HG03025 (cell line): ENCODE measurements around the gene STAT3.
"Not testable (repeated sequence)": the region's sequence is repeated elsewhere in the genome, so short reads cannot be mapped to it uniquely, and the experiment has no call there.

ENCODE experiments used
- ATAC-seq: cut with Tn5 transposase; IDR thresholded peaks from one replicate; pipeline ENCODE4 v1.9.1; 2021; ENCODE audit warnings: mild to moderate bottlenecking, moderate library complexity; ENCODE audit not compliant: unreplicated experiment, low FRiP score

Gene STAT3

DNA sequence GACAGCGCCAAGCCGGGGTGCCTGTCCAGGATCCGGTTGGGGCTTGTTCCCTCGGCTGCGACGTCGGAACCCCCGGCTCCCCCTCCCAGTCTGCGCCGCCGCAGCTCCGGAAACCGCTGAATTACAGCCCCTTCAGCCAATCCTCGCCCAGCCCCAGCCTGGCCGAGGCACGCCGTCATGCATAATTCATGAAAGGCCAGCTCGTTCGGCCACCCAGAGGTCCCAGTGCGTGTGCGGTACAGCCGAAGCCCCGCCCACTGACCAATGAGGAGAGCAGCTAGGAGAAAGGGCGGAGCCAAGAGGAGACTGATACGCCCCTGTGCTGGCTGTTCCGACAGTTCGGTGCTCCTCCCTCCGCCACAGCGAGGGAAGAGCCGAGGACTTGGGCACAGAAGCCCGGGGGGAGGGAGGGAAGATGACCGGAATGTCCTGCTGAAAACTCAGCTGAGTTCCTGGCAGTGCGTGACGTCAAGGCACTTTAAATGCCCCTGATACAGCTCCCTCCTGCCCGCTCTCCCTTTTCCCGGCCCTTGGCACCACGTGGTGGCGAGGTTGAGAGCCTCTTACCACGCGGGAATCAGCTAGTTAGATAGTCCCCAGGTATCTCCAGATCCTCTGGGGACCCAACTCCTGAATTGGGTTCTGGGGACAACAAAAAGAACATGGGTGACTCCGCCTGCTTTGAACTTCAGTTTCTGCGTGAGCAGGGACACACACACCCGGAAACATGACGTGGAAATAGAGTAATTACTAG, at the start of gene STAT3:
TSS of gene STAT3 (minus strand) at position 62 of the 754 bp plus-strand sequence. CDS start 39,926 bp downstream, outside the sequence.
- peak; percentile 90 for ATAC-seq

DNA sequence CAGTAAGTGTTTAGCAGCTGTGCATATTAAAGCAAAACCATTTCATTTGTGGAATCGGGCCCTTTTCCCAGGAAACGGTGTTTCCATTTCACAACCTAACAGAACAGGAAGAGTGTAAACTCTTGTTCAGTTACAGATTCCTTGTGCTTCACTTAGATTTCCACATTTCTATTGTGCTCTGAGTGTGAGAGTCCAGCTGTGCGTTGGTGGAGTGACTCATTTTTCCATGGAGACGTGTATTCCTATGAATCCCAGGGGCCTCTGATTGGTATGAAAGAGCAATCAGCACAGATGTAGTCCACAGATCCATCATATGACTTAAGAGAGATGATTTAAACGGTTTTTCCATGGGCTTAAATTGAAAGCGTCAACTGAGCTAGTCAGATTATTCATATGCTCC, 48.1 kb upstream of the STAT3 start:
- ATAC-seq, result no peak

DNA sequence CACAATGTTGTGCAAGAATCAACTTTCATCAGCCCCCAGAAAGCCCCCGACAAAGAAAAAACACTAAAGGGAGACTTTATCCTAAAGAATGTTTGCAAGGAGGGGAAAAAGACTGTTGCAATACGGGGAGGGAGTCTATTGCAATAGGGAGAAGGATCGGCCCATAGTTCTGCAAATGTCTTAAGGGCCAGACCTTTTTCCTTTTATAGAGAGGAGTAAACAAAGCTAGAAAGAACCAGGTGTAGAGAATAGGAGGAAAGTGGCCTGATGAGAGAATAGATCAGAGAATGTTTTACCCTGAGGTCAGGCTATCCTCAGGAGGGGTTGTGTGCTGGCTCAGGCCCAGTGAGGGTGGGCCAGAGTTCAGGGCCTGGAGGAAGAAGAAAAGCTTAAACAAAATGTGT, 43.5 kb upstream of the STAT3 start:
- ATAC-seq, result no peak

DNA sequence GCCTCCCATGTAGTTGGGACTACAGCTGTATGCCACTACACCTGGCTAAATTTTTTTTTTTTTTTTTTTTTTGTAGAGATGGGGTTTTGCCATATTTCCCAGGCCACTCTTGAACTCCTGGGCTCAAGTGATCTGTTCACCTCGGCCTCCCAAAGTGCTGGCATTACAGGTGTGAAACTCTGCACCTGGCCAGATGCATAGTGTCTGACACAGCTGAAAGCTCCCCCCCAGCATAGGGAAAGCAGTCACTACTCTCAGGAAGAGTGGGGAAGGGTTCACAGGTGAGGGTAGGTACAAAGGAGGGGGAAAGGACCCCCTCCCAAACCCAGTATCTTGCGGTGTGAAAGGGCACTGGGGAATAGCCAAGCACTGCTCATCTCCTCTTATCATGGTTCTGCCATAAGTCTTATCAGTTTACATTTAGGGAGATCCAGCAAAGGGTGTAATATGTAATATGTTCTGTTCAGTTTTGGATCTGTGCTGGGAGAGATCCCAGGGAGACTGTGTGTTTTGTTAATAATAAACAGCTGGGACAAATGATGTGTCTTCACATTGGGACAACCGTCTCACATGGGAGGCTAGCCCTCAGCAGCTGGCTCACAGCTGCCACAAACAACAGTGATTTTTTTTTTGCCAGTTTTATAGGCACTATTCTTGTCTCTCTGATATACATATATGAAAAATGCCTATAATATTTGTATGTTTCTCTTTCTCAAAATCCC, 41.6 kb upstream of the STAT3 start:
- no peak for ATAC-seq

DNA sequence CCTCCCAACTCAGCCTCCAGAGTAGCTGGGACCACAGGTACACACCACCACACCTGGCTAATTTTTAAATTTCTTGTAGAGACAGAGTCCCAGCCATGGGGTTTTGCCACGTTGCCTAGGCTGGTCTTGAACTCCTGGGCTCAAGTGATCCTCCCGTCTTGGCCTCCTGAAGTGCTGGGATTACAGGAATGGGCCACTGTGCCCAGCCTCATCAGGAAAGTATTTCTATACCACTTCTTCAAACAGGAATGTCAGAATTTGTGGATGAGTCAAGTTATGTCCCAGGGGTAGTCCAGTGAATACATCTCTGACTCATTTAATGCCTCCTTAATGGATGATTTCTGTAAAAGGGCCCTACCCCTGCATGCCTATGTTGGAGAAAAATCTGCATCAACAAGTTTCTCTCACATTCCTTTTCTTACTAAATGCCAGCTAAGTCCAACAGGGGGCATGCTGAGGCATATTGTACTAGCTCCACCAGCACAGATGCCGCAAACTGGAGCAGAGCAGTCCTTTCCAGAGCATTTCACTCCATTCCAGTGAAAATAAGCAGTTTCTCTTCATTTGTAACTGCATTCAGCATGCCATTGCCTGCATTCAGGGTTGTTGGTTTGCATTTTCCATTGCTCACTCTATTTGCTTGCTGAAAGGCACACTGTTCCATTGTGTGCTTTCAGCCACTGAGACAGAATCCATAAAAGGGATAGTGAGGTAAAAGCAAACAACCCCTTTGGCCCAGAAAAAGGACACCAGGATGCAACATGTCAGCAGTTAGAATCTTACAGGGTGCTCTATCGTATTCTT, 40.1 kb upstream of the STAT3 start:
- ATAC-seq, result no peak

DNA sequence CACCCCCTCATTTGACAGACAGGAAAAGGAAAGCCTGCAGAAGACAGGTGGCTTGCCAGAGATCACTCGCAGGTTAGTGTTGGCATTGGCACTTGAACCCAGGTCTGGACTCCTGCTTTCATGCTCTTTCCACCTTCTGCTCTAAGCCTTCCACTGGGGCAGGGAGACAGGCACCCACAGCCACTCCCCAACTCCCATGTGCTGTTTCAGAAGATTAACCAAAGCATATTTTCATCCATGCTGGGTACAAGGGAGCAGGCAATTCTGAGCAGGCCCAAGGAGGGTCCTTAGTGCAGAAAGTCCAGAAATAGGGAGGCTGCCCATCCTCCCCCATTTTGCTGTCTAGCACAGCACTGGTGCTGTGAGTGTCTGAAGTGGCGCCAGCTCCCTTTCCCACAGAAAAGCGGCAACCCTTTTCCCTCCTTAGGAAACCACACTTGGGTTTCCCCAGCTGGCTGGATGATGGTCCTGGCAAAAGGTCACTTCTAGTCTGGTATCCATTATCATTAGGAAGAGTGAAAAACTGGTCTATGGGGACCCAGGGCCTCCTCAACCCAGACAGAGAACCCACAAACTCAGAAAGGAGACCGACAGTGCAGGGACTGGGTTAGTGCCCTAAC, 36.9 kb upstream of the STAT3 start:
- ATAC-seq, result no peak

DNA sequence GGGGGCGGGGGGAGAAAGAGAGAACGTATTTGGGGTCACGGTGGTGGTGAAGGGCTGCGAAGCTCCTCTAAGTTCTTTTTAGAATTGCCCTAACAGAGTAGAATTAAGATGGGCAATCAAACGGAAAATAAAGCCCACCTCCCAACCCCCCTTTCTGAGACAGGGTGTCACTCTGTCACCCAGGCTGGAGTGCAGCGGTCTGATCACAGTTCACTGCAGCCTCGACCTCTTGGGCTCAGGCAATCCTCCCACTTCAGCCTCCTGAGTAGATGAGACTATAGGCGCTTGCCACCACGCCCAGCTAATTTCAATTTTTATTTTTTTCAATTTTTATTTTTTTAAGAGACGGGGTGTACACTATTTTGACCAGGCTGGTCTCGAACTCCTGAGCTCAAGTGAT, 35.5 kb upstream of the STAT3 start:
- no peak for ATAC-seq

DNA sequence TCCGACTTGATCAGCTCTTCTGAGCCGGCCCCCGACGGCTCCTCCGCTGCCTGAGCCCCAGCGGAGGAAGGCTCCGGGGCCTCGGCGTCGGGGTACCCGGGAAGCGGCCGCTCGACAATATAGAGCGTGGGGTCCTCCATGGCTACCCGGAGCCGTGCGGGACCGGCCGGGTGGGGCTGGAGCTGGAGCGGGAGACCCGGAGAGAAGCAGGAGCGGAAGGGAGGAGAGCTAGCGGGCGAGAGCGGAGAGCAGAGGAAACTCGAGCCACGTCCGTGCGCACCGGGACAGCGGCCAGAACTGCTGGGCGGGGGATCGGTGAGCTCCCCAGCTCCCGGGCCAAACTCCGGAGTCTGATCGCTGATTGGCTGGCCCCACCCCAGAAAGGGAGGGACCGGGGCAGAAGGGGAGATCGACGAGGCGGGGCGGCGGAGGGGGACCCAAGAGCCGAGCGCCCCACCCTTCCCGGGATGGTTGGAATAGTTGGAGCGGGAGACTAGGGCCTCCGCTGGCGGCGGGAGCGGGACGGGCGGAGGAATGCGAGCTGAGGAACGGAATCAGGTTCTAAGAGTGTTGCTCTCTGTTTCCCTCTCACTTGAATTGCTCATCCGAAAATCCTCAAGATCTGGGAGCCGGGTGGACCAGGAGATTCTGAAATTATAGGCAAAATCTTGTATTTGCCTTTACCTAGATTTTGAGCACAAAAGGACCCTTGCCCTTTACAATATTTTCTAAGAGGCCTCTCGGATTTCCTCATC, 34.9 kb upstream of the STAT3 start, which contains the start of gene CAVIN1:
TSS of gene CAVIN1 (minus strand) at position 299 of the 755 bp plus-strand sequence. CDS start at position 140, 159 bp downstream.
- ATAC-seq, result no peak

DNA sequence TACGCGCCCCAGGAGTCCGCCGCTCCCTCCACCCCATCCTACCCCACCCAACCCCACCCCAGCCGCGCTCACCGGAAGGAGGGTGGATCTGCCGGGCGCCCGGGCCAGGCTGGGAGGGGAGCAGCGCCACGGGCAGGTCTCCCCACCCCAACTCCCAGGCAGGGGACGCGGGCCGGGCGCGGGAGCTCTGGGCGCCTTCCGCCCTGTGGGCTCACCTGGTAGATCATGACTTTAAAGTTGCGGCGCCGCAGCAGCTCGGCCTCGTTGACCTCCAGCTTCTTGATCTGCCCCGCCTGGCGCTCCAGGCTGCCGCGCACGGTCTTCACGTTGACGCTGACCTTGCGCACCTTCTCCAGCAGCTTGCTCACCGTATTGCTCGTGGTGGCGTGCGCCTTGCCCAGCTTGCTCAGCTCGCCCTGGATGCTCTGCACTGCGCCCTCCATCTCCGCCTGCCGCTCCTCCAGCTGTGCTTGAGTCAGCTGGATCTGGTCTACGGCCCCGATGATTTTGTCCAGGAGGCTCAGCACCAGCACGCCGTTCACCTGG, 34.2 kb upstream of the STAT3 start:
- no peak for ATAC-seq

DNA sequence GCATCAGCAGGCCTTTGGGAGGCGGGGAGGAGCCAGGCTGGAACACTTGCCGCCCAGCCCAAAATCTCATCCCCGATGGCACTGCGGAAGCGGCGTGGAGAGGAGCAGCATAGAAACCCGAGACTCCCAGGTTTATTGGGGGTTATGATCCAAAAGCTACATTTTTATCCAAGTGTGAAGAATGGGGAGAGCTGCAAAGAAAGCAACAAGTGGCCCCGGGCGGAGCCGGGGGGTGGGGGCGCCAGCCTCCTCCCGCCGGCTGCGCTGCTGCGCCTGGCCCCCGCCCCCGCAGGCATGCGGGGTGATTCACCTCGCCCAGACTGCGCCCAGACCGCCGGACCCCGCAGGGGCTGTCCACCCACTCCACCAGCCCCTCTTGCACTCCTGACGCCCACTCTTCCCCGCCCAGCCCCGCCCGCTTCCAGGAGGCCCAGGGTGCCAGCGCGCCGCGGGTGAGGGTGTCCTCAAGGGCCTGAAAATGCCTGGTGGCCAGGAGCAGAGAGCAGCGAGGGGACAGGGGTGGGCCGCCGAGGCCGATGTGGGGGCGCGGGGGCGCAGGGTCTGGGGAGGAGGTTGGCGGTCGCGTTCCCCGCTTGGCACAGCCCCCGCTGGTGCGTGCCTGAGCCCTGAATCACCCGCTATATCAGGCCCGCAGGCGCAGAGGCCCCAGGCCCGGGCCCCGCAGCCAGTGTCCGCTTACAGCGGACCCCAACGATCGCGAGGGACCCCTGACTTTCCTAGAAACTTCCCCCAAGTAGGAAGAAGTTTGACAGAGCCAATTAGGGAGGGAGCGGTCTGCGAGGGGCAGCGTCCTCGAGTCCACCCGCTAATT, 33.5 kb upstream of the STAT3 start:
- ATAC-seq, result no peak

DNA sequence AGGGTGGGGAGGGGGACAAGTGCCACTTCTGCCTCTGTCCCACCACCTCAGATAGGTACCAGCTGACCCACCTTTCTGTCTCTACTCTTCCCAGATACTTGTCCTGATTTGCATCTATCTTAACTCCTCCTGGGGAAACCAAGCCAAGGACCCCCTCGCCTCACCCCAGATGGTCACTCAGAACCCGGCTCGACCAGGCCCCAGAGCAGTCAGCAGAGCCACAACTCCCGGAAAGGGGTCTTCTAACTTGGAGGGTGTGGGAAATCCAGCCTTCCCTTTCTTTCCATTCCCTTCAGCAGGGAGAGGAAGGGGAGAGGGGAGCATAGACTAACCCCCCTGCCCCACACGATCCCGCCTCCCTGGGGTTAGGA, 32.9 kb upstream of the STAT3 start:
- no peak for ATAC-seq

DNA sequence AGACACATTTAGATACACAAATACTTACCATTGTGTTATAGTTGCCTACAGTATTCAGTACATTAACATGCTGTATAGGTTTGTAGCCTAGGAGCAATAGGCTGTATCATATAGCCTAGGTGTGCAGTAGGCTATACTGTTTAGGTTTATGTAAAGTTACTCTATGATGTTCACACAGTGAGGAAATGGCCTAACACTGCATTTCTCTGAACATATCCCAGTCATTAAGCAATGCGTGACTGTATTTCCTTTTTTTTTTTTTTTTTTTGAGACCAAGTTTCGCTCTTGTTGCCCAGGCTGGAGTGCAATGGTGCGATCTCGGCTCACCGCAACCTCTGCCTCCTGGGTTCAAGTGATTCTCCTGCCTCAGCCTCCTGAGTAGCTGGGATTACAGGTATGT, 29.7 kb upstream of the STAT3 start:
- not testable (repeated sequence) for ATAC-seq

DNA sequence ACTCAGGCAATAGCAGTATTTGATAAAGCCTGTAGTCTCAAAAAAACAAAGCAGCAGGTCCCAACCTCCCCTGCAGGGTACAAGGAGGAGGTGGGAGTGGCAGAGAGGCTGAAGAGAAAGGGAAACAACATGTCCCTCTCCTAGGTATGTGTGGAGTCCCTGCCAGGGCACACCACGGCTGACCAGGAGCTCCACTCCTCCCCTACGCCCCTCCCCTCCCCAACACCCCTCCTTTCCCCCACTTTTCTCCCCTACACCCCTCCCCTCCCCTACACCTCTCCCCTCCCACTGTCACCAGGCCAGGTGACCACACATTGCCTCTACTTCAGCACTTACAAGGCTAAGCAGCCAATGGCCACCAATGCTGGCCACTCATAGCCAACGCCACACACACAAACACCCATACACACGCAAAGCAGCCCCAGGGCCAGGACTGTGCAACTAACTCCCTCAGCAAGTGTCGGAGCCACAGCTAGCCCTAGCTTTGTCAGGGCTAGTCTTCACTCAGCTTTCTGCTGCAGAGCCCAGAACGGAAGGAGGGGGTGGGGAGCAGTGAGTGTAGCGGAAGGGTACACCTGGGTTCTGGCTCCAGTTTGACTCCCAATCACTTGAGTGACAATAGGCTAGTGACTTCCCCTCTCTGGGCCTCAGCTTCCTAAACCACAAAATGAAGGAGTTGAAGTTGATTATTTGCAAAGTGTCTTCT, 26.6 kb upstream of the STAT3 start:
- ATAC-seq, result no peak

DNA sequence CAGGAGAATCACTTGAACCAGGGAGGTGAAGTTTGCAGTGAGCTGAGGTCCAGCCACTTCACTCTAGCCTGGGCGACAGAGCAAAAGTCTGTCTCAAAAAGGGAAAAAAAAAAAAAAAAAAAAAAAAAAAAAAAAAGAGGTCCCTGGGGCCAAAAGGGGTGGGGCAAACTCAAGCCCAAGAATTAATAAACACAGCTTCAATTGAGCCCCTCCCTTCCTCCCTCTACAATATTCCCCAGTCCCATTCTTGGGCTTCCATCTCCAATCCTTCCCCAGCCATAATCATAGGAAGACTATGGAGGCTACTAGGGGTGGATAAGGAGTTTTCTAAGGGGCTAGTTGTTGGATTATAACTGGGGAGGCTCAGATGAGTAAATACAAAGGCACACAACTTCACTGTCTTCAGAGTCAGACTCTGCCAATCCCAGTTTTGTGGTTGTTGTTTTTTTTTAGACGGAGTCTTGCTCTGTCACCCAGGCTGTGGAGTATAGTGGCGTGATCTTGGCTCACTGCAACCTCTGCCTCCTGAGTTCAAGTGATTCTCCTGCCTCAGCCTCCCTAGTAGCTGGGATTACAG, 25.3 kb upstream of the STAT3 start:
- no peak for ATAC-seq

DNA sequence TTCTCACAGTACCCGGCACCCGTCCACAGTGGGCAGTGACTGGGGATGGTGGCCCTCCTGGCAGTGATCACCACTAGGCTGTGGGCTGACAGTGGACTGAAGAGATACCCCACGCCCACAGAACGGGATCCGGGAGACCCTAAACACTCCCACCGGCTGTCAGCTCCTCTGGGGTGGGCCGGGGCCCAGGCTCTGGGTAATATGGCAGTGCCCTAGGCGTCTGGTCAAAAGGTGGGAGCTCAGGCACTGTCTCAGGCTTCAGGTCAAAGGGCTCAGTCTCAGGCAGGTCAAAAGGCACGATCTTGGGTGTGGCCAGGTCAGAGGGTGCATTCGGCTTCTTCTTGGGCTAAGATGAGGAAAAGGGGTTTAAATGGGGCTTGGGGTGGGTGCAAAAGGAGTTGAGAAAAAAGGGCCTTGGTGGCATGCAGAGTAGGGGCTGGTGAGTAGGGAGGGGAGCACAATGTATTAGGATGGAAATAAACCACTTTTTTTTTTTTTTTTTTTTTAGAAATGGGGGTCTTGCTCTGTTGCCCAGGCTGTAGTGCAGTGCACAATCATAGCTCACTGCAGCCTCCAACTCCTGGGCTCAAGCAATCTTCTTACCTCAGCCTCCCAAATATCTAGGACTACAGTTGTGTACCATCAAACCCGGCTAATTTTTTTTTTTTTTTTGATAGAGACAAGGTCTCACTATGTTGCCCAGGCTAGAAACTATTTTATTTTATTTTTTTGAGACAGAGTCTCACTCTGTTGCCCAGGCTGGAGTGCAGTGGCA, 23.9 kb upstream of the STAT3 start:
- ATAC-seq, result no peak

DNA sequence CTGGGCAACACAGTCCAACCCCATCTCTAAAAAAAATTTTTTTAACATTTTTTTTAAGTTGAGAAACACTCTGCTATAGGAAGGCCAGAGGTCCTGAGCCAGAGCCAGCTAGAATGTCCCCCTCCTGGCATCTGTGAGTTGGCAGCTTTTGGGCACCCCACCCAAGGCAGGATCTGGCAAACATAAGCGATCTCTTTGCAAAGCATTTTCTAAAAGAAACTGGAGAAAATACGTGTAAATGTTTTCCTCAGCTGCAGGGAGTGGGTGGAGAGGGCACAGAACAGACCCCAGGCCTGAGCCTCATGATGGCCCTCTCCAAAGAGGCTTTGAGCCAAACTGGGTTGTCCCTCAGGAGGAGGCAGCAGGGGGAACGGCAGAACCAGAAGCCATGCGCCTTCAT, 23.1 kb upstream of the STAT3 start:
- no peak for ATAC-seq

DNA sequence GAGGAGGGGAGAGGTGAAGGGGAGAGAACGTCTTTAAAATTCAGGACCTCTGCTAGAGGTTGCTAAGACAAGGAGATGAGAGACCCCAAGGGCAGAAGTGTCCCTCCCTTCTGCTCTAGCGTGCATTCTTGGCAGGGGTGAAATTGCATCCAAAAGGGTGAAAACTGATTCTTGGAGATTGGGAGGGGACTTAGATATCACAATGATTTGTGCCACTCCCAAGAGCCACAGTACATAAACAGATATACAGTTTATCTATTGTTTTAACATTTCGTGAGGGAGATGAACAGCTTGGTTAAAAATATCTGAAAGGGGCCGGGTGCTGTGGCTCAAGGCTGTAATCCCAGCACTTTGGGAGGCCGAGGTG, 22.1 kb upstream of the STAT3 start:
- ATAC-seq, result no peak
